ENCODE data around the gene MMP14. TPM values are rescaled to one million over a fixed set of nuclear protein-coding genes. Genes with fewer than 3 reads are reported as not detected.
"Not testable (repeated sequence)": the region's sequence is repeated elsewhere in the genome, so short reads cannot be mapped to it uniquely, and the experiment has no call there.

Gene MMP14
- total RNA-seq, 4 donors from 2014 or later = 108 to 208 (median 166) TPM

DNA sequence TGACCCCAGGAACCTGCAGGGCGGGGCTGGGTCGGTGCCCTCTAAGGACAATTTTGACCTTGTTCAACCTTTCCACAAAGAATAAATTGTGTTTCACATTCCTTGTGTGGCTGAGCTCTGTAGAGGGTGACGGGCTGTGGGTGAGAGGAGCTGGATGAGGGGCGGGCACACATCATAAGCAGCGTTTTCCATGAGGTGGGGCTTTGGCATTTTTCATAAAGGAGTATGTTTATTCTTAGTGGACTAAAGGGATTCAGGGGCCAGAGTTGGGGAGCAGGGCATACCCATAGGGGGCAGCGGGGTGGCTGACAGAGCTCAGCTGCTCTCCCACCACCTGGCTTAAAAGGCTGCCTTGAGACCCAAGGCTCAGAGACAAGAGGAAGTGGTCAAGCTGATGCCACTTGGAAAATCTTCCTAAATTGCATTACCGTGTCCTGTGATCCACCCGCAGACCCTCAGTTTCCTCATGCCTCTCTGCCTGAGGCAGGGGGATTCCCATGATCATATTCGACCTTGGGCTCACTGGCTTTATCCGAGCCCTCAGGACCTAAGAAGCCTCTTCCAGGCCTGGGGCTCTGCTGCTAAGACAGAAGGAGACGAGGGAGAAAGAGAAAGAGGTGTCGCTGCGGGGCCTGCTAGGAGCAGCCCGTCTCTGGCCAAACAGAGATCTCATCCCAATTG lies 11.4 kb downstream of the MMP14 start:
- peak; percentile 0 for ATAC-seq (ENCODE audit: low FRiP score)
- TF ChIP-seq, protein P1, sequence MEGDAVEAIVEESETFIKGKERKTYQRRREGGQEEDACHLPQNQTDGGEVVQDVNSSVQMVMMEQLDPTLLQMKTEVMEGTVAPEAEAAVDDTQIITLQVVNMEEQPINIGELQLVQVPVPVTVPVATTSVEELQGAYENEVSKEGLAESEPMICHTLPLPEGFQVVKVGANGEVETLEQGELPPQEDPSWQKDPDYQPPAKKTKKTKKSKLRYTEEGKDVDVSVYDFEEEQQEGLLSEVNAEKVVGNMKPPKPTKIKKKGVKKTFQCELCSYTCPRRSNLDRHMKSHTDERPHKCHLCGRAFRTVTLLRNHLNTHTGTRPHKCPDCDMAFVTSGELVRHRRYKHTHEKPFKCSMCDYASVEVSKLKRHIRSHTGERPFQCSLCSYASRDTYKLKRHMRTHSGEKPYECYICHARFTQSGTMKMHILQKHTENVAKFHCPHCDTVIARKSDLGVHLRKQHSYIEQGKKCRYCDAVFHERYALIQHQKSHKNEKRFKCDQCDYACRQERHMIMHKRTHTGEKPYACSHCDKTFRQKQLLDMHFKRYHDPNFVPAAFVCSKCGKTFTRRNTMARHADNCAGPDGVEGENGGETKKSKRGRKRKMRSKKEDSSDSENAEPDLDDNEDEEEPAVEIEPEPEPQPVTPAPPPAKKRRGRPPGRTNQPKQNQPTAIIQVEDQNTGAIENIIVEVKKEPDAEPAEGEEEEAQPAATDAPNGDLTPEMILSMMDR (IDR thresholded peaks at IDR 0.05) = no peak
- DNase-seq (ENCODE audit: low spot score) = no peak

DNA sequence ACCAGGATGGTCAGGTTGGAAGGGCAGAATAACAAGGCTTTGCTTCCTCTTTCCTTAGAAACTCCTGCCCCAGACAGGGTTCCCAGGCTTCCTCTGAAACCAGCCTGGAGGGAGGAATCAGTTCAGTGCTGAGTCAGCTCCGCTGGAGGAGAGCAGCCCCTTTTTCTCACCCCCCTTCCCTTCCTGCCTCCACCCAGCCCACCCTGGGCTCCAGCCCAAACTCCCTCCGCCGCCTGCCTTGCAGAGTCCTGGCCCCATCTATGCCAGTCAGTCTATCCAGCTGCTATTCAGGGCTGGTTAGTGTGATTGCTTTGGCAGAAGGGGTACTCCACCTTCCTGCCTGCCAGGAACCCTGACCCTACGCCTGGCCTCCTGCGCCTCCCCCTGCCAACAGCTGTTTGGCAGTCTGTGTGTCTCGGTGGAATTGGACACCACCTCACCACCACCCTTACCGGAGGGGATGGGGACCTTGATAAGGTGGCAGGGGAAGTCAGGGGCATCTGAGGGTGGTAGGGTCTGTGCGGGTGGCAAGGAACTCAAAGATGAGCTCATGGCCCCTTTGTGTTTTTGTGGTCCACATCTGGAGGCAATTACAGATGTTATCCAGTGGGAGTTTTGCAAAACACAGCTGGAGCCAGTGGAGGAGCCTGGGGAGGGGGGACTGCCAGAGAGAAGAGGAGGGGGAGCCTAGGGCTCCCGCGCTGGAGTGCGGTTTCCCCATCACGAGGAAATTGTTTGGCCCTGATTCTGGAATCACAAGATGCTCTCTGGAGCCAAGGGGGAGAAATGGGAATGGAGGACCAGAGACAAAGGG lies 12.2 kb downstream of the MMP14 start:
- peak; percentile 72 for ATAC-seq (ENCODE audit: low FRiP score)
- no peak for DNase-seq (ENCODE audit: low spot score)
- TF ChIP-seq, protein P1 (IDR thresholded peaks at IDR 0.05) = no peak

DNA sequence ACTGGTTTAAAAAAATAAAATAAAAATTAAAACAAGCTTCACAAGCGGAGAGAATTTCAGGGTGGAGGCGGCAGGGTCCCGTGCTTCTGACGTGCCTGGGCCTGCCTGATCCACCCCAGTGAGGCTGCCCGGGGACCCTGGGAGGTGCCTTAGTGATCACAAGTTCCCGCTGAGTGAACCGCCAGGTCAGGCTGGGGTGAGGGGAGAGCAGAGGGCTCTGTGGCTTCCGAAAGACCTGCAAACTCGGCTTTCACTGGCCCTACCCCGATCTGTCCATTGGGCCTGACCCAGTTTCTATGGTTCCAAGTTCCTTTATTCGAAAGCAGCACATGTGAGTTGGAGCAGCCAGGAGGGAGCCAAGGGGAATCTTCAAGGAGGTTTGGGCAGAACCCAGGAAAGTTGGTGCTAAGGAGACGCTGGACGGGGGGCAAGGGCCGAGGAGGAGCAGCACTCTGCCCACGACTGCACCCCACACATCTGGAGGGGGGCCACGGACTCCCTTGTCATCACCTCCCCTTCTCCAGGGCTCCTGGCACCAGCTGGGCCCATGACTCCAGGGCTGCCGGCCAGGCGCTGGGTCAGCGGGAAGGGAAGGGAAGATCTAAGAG lies 12.9 kb downstream of the MMP14 start:
- ATAC-seq (ENCODE audit: low FRiP score) = peak; percentile 38

DNA sequence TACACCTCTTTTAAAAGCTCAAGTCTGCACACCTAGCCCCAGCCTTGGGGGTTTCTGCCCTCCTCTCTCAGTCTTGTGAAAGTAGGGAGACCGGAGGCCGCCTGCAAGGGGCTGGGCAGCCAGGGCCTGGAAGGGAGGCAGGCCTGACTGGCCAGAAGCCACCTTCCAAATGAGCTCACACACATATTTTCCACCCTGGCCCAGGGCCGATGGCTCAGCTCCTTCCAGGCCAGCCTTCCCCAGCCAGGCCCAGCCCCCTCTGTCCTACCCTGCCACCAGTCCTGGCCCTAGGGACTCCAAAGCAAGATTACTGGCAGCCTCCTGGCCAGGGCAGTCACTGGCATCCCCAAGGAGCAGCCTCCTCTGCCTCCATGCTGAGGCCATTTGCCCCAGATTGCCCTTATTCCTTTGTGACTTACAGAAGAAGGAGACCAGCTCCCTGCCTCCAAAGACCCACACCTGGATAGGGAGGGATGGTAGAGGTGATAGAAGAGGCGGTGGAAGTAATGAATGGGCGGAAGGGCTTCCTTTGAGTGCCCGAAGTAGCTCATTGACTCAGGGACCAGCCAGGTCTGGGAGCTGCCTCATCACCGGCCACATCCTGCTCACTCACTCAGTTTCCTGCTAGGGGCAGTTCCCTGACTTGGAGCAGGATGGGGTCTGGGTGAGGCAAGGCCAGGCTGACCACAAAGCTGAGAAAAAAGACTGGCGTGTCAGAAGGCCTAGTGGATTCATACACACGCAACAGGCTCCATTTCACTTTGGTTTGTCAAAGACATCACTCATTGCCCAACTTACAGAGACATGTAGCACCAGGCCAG lies 14.8 kb downstream of the MMP14 start:
- DNase-seq (ENCODE audit: low spot score) (peak; percentile 53), ATAC-seq (ENCODE audit: low FRiP score) (peak; percentile 65)
- TF ChIP-seq, protein P1 (IDR thresholded peaks at IDR 0.05) = no peak

More for the DNA sequence above, 12.9 kb downstream of the MMP14 start:
- DNase-seq (ENCODE audit: low spot score) = peak; percentile 37
- TF ChIP-seq, protein P1 (IDR thresholded peaks at IDR 0.05) = no peak

DNA sequence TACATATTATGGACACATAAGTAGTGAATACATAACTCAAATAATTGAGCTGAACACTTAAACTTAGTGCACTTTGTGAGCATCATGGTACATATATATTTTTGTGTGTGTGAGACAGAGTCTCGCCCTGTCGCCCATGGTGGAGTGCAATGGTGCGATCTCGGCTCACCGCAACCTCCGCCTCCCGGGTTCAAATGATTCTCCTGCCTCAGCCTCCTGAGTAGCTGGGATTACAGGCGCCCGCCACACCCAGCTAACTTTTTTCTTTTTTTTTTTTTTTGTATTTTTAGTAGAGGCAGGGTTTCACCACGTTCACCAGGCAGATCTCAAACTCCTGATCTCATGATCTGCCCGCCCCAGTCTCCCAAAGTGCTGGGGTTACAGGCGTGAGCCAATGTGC lies 15.8 kb downstream of the MMP14 start:
- DNase-seq (ENCODE audit: low spot score); ATAC-seq (ENCODE audit: low FRiP score): not testable (repeated sequence)

DNA sequence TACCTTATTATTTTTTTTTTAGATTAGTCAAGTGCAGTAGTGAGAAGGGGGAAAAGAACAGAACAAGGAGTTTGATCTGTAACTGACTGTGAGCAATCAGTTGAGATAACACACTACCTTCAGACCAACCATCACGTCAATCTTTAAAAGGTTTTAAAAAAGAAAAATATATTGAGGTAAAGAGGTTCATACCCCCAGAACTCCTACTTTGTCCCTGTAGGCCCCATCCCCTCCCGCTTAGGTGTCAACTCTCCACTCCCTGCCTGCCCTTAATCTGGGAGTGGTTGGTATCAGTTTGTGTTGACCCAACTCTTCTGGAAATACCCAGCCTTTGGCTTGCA lies 16.2 kb downstream of the MMP14 start:
- DNase-seq (ENCODE audit: low spot score) = no peak
- ATAC-seq (ENCODE audit: low FRiP score) = no peak
- TF ChIP-seq, protein P1 (IDR thresholded peaks at IDR 0.05) = no peak

All from omental fat pad (tissue), 4 donors.